KMS-11 (cell line): ENCODE data around the gene RNF128.

ENCODE experiments used
- H2AFZ ChIP-seq: fragments of 200-600 bp; sonication (generic); 2 replicates; pipeline ENCODE4 v1.6.1; 2016; ENCODE audit warnings: antibody characterized with exemption, mixed run types, low read depth
- H3K27ac ChIP-seq: fragments of 200-600 bp; sonication (generic); 2 replicates; pipeline ENCODE4 v1.6.1; 2016; ENCODE audit warnings: mild to moderate bottlenecking, mixed run types
- H3K27me3 ChIP-seq: fragments of 200-600 bp; sonication (generic); 2 replicates; pipeline ENCODE4 v1.6.1; 2017; ENCODE audit warnings: mild to moderate bottlenecking, low read depth, mixed run types, moderate library complexity; ENCODE audit not compliant: insufficient read depth
- H3K36me3 ChIP-seq: fragments of 200-600 bp; sonication (generic); 2 replicates; pipeline ENCODE4 v1.6.1; 2017; ENCODE audit warnings: mild to moderate bottlenecking, mixed run types; ENCODE audit not compliant: insufficient read depth
- H3K4me1 ChIP-seq: fragments of 200-600 bp; sonication (generic); 2 replicates; pipeline ENCODE4 v1.6.1; 2016; ENCODE audit warnings: mild to moderate bottlenecking, low read depth, mixed run types; ENCODE audit not compliant: poor library complexity, severe bottlenecking
- H3K4me2 ChIP-seq: fragments of 200-600 bp; sonication (generic); 2 replicates; pipeline ENCODE4 v1.7.0; 2016; ENCODE audit warnings: mild to moderate bottlenecking, mixed run types
- H3K4me3 ChIP-seq: fragments of 200-600 bp; sonication (generic); IDR thresholded peaks from 2 replicates; pipeline ENCODE4 v1.6.1; 2017; ENCODE audit warnings: low read depth, low read length, mixed read lengths; ENCODE audit not compliant: insufficient read depth
- H3K79me2 ChIP-seq: fragments of 200-600 bp; sonication (generic); 2 replicates; pipeline ENCODE4 v1.6.1; 2016; ENCODE audit warnings: low read depth, mixed run types; ENCODE audit not compliant: insufficient read depth
- H3K9ac ChIP-seq: fragments of 200-600 bp; sonication (generic); 2 replicates; pipeline ENCODE4 v1.6.1; 2016; ENCODE audit warnings: mild to moderate bottlenecking, mixed run types
- H4K20me1 ChIP-seq: fragments of 200-600 bp; sonication (generic); 2 replicates; pipeline ENCODE4 v1.6.1; 2016; ENCODE audit warnings: mild to moderate bottlenecking, mixed run types; ENCODE audit not compliant: insufficient read depth
- CTCF ChIP-seq: fragments of 200-600 bp; sonication (generic); conservative IDR thresholded peaks from 2 replicates; pipeline ENCODE4 v1.6.1; 2017; ENCODE audit warnings: low read depth, mild to moderate bottlenecking, antibody characterized with exemption, low read length, moderate library complexity, mixed read lengths

The RNF128 gene

GRCh38 chrX:106742193-106742592 lies 15.7 kb downstream of the RNF128 start:
- no peak for TF ChIP-seq CTCF
- H3K27me3 ChIP-seq: no peaks in the 10 kb centered on the region
- H3K79me2 ChIP-seq: no peaks in the 10 kb centered on the region

GRCh38 chrX:106742805-106743204 lies 16.3 kb downstream of the RNF128 start:
- Histone ChIP-seq H3K4me2 (no peak overlapping the region), H3K27ac (no peak overlapping the region), H3K4me1 (no peaks in the 10 kb centered on the region), H4K20me1 (no peaks in the 10 kb centered on the region), H3K79me2 (no peaks in the 10 kb centered on the region), H3K4me3 (no peak overlapping the region), H2AFZ (no peak overlapping the region), H3K36me3 (no peaks in the 10 kb centered on the region), H3K27me3 (no peaks in the 10 kb centered on the region), H3K9ac (no peak overlapping the region)
- TF ChIP-seq CTCF: no peak

More at GRCh38 chrX:106742193-106742592, 15.7 kb downstream of the RNF128 start:
- H2AFZ ChIP-seq: no peak overlapping the region
- no peak overlapping the region for H3K27ac ChIP-seq
- no peaks in the 10 kb centered on the region for H3K4me1 ChIP-seq
- no peak overlapping the region for H3K4me2 ChIP-seq
- H4K20me1 ChIP-seq: no peaks in the 10 kb centered on the region
- no peaks in the 10 kb centered on the region for H3K36me3 ChIP-seq
- no peak overlapping the region for H3K4me3 ChIP-seq
- H3K9ac ChIP-seq: no peak overlapping the region

GRCh38 chrX:106748377-106748776 lies 21.9 kb downstream of the RNF128 start:
- no peaks in the 10 kb centered on the region for H3K79me2 ChIP-seq
- H3K27ac ChIP-seq: no peak overlapping the region
- no peaks in the 10 kb centered on the region for H4K20me1 ChIP-seq

GRCh38 chrX:106751407-106751806 lies 24.9 kb downstream of the RNF128 start:
- H3K79me2 ChIP-seq: no peaks in the 10 kb centered on the region
- no peak overlapping the region for H3K4me3 ChIP-seq
- H3K36me3 ChIP-seq: no peaks in the 10 kb centered on the region
- no peaks in the 10 kb centered on the region for H3K27me3 ChIP-seq
- no peak for TF ChIP-seq CTCF
- no peaks in the 10 kb centered on the region for H3K4me1 ChIP-seq
- H3K4me2 ChIP-seq: no peak overlapping the region
- H3K9ac ChIP-seq: no peak overlapping the region
- no peak overlapping the region for H2AFZ ChIP-seq
- no peak overlapping the region for H3K27ac ChIP-seq
- no peaks in the 10 kb centered on the region for H4K20me1 ChIP-seq

More at GRCh38 chrX:106748377-106748776, 21.9 kb downstream of the RNF128 start:
- TF ChIP-seq CTCF: no peak
- H3K4me1 ChIP-seq: no peaks in the 10 kb centered on the region
- no peak overlapping the region for H3K4me3 ChIP-seq
- no peak overlapping the region for H3K9ac ChIP-seq
- no peaks in the 10 kb centered on the region for H3K36me3 ChIP-seq
- H2AFZ ChIP-seq: no peak overlapping the region
- no peaks in the 10 kb centered on the region for H3K27me3 ChIP-seq
- H3K4me2 ChIP-seq: no peak overlapping the region
